Measurements from ENCODE around the gene OXCT1. TPM values are rescaled to one million over a fixed set of nuclear protein-coding genes. Genes with fewer than 3 reads are reported as not detected.
"Not testable (repeated sequence)": the region's sequence is repeated elsewhere in the genome, so short reads cannot be mapped to it uniquely, and the experiment has no call there.

The OXCT1 gene
- total RNA-seq, 1 donor from 2014 or later = 24.7 TPM

DNA sequence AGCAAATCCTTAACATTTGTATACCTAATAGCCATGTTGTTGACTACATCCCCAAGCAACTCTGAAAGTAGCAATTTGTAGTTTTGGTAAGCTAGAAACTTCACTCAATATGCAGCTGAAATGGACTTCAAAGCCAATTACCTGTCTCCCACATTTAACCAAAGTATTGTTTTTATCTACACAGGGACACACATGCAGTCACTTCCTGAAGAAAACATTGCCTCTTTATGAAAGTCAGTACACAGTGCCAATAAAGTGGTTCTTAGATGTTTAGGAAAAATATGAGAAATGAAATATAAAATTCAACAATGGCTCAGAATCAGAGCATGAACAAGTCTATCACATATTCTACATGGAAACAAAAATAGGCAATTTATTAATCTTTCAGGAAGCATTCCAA is 49.2 kb downstream of the OXCT1 start:
- H3K9me3 Mint-ChIP-seq (ENCODE audit: unreplicated experiment) = no peaks in the 10 kb centered on the region
- H3K4me1 Mint-ChIP-seq (ENCODE audit: low read depth, unreplicated experiment) = no peaks in the 10 kb centered on the region
- no peaks in the 10 kb centered on the region for H3K36me3 Mint-ChIP-seq (ENCODE audit: unreplicated experiment)
- H3K4me3 Mint-ChIP-seq (ENCODE audit: unreplicated experiment) = no peak overlapping the region
- H3K27ac Mint-ChIP-seq (ENCODE audit: unreplicated experiment) = no peak overlapping the region
- H3K27me3 Mint-ChIP-seq (ENCODE audit: unreplicated experiment) = no peaks in the 10 kb centered on the region
- no peak for DNase-seq
- TF ChIP-seq, protein P1, sequence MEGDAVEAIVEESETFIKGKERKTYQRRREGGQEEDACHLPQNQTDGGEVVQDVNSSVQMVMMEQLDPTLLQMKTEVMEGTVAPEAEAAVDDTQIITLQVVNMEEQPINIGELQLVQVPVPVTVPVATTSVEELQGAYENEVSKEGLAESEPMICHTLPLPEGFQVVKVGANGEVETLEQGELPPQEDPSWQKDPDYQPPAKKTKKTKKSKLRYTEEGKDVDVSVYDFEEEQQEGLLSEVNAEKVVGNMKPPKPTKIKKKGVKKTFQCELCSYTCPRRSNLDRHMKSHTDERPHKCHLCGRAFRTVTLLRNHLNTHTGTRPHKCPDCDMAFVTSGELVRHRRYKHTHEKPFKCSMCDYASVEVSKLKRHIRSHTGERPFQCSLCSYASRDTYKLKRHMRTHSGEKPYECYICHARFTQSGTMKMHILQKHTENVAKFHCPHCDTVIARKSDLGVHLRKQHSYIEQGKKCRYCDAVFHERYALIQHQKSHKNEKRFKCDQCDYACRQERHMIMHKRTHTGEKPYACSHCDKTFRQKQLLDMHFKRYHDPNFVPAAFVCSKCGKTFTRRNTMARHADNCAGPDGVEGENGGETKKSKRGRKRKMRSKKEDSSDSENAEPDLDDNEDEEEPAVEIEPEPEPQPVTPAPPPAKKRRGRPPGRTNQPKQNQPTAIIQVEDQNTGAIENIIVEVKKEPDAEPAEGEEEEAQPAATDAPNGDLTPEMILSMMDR (IDR thresholded peaks at IDR 0.05; ENCODE audit: partially characterized antibody, unreplicated experiment) = no peak

DNA sequence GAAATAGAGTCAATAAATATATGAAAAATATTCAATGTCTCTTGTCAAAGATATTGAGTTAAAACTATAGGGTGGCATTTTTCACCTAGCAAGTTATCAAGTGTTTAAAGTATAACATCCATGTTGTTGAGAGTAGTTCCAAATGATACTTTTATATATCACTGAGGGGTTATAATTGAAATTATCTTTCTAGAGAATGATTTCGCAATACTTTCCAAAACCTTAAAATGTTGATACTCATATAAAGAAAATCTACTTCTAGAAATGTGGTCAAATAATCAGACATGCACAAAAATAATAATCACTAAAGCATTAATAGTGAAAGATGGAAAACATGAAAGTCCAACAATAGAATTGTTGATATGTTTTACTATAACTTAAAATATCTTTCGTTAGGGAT is 50.1 kb downstream of the OXCT1 start:
- H3K9me3 Mint-ChIP-seq (ENCODE audit: unreplicated experiment) = no peaks in the 10 kb centered on the region

DNA sequence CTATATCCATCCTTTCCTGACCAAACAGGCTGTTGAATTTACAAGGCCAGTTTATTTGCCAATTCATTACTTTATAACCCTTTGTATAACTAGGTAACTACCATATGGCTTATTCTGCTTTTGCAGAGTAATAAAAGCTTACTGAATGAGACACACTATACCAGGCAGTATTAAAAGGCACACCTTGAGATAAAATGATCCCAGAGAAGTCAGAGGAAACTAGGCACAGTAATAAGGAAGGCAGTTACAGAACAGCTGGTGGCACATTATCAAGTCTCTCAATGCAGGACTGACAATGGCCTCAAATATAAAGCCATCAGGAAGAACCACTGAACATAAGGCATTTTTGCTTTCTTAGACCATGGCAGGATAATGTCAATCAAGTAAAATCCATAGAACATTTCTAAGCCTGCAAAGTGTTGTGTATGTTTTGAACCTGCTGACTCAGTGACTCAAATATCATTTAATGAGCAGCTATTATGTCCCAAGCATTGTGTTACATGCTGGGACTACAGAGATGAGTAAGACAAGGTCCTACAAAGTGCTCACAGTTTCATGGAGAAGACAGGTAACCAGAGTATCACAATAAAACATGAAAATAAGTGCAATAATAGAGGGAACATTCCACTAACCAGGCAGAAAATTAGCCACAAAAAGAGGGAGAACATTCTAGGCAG is 52.5 kb downstream of the OXCT1 start:
- Mint-ChIP-seq H3K27ac (ENCODE audit: unreplicated experiment) (no peak overlapping the region), H3K4me1 (ENCODE audit: low read depth, unreplicated experiment) (no peaks in the 10 kb centered on the region), H3K9me3 (ENCODE audit: unreplicated experiment) (no peaks in the 10 kb centered on the region), H3K27me3 (ENCODE audit: unreplicated experiment) (no peaks in the 10 kb centered on the region), H3K36me3 (ENCODE audit: unreplicated experiment) (no peaks in the 10 kb centered on the region), H3K4me3 (ENCODE audit: unreplicated experiment) (no peak overlapping the region)
- TF ChIP-seq, protein P1 (IDR thresholded peaks at IDR 0.05; ENCODE audit: partially characterized antibody, unreplicated experiment) = no peak
- no peak for DNase-seq

More for the DNA sequence above, 50.1 kb downstream of the OXCT1 start:
- H3K36me3 Mint-ChIP-seq (ENCODE audit: unreplicated experiment) = no peaks in the 10 kb centered on the region
- TF ChIP-seq, protein P1 (IDR thresholded peaks at IDR 0.05; ENCODE audit: partially characterized antibody, unreplicated experiment) = no peak
- no peak for DNase-seq
- no peak overlapping the region for H3K4me3 Mint-ChIP-seq (ENCODE audit: unreplicated experiment)
- no peaks in the 10 kb centered on the region for H3K27me3 Mint-ChIP-seq (ENCODE audit: unreplicated experiment)
- H3K4me1 Mint-ChIP-seq (ENCODE audit: low read depth, unreplicated experiment) = no peaks in the 10 kb centered on the region
- no peak overlapping the region for H3K27ac Mint-ChIP-seq (ENCODE audit: unreplicated experiment)

DNA sequence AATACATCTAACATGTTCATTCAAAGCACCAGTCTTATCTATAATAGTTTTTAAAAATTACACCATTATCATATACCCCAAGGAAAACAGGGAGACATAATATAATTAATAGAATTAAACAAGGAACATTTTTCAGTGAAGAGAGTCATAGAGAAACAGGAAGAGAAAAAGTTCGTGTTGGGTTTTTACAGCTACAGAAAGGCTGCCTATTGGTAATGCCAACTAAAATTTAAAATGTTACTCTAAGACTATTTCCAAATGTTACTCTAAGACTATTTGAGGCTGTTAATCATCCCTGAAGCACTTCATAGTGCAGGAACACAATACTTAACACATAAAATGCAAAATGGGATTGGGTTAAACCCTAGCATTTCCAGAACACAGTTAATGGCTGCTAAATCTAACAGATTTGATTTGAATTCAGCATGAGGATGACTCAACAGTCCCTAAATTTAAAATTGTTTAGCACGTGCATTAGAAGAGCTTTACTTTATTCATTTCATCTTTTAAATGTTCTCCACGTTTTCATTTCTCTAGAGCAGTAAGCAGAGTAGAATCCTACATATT is 54.5 kb downstream of the OXCT1 start:
- Mint-ChIP-seq H3K4me3 (ENCODE audit: unreplicated experiment) (no peak overlapping the region), H3K27ac (ENCODE audit: unreplicated experiment) (no peak overlapping the region), H3K27me3 (ENCODE audit: unreplicated experiment) (no peaks in the 10 kb centered on the region), H3K36me3 (ENCODE audit: unreplicated experiment) (no peaks in the 10 kb centered on the region), H3K9me3 (ENCODE audit: unreplicated experiment) (no peaks in the 10 kb centered on the region), H3K4me1 (ENCODE audit: low read depth, unreplicated experiment) (no peaks in the 10 kb centered on the region)
- TF ChIP-seq, protein P1 (IDR thresholded peaks at IDR 0.05; ENCODE audit: partially characterized antibody, unreplicated experiment) = no peak
- no peak for DNase-seq

DNA sequence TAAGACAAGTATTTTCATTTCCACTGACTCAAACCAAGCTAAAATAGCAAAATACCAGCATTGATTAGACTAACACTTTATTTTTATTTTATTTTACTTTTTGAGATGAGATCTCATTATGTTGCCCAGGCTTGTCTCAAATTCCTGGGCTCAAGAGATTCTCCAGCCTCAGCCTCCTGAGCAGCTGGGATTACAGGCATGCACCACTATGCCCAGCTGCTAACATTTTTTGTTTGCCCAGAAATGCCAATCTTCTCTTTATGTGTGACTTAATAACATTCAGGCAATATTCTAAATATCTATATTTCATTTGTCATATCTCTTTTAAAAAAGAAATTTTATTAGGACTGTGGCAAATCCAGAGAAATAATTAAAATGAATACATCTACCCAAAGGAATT is 55.0 kb downstream of the OXCT1 start:
- Mint-ChIP-seq H3K27me3 (ENCODE audit: unreplicated experiment) (no peaks in the 10 kb centered on the region), H3K4me1 (ENCODE audit: low read depth, unreplicated experiment) (no peaks in the 10 kb centered on the region), H3K27ac (ENCODE audit: unreplicated experiment) (no peak overlapping the region), H3K9me3 (ENCODE audit: unreplicated experiment) (no peaks in the 10 kb centered on the region), H3K36me3 (ENCODE audit: unreplicated experiment) (no peaks in the 10 kb centered on the region), H3K4me3 (ENCODE audit: unreplicated experiment) (no peak overlapping the region)
- no peak for DNase-seq
- TF ChIP-seq, protein P1 (IDR thresholded peaks at IDR 0.05; ENCODE audit: partially characterized antibody, unreplicated experiment) = no peak

DNA sequence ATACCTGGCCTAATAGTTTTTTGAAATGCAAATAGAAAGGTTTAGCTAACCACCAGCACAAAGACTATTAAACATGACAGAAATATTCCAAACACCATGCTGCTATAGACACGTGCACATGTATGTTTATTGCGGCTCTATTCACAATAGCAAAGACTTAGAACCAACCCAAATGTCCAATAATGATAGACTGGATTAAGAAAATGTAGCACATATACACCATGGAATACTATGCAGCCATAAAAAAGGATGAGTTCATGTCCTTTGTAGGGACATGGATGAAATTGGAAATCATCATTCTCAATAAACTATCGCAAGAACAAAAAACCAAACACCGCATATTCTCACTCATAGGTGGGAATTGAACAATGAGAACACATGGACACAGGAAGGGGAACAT is 55.9 kb downstream of the OXCT1 start:
- not testable (repeated sequence) for H3K27me3 Mint-ChIP-seq (ENCODE audit: unreplicated experiment); H3K4me3 Mint-ChIP-seq (ENCODE audit: unreplicated experiment); H3K9me3 Mint-ChIP-seq (ENCODE audit: unreplicated experiment); DNase-seq; H3K36me3 Mint-ChIP-seq (ENCODE audit: unreplicated experiment); H3K4me1 Mint-ChIP-seq (ENCODE audit: low read depth, unreplicated experiment); H3K27ac Mint-ChIP-seq (ENCODE audit: unreplicated experiment)

Measured in glutamatergic neuron (in vitro differentiated cells).